CD4-positive, alpha-beta T cell treated with Interleukin-2 at 100 ng/mL for 4 hours (primary cell): ENCODE measurements around the gene DPPA2.

Source experiments
- DNase-seq: peaks from one replicate; pipeline ENCODE4 v3.0.0-alpha.2; 2020; ENCODE audit warnings: low spot score

DPPA2 gene

DNA sequence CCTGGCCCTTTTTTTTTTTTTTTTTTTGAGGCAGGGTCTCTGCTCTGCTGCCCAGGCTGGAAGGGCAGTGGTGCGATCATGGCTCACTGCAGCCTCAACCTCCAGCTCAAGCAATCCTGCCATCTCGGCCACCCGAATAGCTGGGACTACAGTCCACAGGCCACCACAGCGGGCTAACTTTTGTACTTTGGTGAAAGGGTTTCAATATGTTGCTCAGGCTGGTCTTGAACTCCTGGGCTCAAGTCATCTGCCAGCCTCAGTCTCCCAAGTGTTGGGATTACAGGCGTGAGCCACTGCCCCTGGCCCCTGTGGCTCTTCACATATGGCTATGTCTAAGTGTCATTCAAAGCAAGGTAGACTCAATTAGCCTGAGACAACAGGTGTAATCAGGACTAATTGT, 8.8 kb upstream of the DPPA2 start:
- DNase-seq: no peak

DNA sequence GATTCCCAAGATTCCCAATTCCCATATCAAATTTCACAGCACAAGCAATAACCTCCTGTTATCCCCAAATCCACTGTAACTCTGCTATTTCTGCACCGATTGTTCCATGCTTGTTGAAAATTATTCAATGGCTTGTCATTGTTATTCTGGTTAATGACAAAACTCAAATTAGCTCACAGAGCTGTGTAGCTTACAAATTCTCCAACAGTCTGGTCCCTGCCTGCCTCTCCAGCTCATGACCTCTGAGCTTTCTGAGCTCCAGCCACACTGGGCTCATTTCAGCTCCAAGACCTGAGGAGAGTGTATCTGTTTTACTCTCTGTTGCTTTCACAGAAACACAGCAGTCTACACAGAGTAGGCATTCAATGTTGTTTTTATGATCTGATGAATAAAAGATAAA, 3.3 kb downstream of the DPPA2 start:
- DNase-seq: no peak

DNA sequence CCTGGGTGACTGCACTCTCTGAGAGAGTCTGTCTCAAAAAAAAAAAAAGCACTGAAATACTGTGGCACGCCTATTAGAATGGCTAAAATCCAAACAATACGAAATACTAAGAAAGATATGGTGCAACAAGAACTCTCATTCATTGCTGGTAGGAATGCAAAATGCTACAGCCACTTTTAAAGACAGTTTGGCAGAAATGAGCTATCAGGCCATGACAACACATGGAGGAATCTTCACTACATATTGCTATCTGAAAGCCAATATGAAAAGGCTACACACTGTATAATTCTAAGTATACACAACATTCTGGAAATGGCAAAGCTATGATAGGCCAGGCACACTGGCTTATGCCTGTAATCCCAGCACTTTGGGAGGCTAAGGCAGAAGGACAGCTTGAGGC, 18.8 kb downstream of the DPPA2 start:
- DNase-seq: no peak

DNA sequence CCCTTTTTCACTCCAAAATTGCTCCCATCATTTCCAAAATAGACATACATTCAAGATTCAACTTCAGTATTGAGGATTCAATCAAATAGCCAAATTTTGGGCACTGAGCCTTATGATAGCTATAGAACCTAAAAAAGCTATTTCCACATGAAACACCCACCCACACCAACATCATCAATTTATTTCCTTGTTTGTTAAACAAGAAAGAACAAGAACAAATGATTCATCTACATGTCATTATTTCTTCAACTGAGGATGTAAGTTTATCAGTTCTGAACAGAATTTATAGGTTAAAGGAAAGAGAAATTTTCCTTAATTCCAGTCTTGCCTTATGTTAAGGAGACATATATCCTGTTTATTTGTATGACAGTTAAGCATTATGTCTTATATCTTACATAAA, 32.2 kb downstream of the DPPA2 start:
- DNase-seq: no peak

DNA sequence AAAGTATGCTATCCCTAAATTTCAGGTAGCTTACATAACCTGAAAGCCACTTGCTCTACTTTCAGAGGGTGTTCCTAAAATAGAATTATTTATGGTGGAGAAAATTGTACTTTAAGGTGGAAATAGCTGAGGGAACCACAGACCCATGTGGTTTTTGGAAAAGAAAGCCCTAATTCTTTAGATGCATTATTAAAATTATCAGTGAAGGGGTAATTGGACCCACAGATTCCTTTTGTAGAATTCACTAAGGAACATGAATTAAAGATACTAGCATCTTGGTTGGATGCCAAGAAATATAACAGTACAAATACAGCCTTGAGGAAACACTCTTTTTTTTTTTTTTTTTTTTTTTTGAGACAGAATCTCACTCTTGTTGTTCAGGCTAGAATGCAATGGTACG, 37.8 kb downstream of the DPPA2 start:
- DNase-seq: no peak

DNA sequence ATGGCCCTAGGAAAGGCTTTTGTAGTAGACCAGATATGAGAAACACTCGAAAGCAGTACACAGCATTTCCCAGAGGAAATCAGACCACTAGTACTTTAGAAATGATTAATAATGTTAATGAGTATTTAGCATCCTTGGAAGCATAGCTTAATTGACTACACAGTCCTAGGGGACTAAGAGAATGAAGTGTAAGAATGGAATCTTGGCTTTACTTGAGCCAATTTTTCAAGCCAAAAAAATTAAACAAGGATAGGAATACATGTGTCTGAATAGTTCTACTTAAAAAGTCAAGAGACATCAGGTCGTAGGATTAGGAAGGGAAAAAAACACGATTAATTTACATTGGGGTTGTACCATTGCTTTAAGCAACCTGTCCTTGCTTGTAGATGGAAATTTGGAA, 38.2 kb downstream of the DPPA2 start:
- DNase-seq: no peak

DNA sequence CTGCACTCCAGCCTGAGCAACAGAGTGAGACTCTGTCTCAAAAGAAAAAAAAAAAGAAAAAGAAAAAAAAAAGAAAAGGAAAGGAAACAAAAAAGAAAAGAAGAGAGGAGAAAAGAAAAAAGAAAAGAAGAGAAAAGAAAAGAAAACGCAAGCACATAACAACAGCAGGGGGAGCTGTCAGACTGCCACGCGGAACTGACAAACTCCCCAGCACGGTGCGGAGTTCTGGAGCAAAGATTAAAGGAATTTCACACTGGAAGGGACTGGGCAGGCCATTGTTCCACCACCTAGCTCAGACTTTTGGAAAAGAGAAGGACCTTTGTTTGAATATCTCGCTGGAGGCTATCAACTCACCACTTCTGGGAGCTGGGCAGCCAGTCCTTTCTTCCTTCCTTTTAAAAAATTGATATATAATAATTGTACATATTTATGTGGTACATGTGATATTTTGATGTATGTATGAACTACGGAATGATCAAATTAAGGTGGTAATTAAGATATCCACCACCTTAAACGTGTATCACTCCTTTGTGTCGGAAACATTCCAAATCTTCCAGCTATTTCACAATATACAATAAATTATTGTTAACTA, 40.5 kb downstream of the DPPA2 start:
- no peak for DNase-seq

DNA sequence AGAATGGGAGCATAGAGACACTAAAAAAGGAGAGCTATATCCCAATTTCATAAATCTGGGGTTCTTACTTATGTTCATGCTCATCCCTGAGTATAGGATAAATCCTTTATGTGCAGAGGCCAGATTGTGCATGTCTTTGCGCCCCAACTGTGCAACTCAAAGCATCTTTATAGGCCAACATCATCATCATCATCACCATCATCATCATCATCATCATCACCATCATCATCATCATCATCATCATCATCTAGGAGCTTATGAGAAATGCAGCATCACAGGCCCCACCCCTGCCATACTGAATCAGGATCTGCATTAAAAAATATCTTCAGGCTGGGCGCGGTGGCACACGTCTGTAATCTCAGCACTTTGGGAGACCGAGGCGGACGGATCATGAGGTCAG, 45.5 kb downstream of the DPPA2 start:
- no peak for DNase-seq

DNA sequence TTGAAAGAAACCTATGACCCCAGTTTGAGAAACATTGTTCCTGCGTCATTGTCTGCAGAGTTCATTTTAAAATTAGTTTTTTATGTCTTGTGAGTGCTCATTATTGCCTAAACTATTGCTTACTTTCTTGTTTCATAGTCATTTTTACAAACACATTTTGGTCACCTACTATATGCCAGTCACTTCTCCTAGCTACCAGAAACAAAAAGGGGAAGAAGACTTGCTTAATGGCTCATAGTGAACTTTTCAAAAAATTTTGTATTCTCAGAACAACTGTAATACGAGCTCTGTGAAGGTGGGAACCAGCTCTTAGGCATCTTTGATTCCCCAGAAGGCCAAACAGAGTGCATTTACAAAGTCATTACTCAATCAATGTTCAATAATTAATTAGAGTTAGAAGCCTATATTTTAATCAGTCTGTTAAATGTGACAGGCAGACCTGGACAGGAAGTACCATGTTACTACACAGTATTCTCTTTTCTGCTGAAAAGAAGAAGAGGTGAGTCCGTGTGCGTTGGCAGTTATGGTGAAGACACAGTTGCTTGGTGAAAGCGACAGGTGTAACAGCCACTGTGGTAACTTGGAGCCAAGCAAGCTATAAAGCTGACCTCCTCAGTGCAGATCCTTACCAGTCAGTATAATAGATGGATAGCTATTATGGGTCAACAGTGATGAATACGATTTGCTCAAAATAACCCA, 46.6 kb downstream of the DPPA2 start:
- DNase-seq: no peak

DNA sequence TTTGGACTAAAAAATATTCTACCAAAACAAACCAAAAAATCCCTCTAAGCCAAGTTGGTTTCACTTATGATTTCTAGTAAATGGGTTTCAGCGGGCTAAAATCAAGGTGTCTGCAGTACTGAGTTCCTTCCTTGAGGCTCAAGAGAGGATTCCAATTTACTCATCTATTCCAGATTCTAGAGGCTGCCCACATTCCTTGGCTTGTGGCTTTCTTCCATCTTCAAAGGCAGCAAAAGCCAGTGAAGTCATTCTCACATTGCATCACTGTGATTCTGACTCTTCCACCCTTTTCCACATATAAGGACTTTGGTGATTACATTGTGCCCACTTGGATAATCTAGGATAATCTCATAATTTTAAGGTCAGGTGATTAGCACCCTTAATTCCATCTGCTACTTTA, 48.1 kb downstream of the DPPA2 start:
- no peak for DNase-seq

DNA sequence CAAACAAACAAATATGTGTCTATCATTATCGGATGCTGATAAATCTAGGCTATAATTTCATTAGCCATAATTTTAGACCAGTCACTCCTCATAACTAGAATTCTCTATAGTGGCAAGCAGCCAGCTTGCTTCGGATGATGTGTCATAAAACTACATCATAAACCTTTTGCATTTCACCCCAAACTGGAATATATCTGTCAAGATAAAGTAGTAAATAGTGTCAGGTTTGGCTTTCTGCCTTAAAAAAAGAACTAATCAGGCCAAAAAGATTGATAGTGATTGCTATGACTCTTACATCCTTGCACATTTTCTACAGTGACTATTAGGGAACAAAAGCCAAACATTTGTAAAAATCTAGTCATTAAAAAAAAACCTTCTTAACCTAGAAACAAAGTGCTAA, 51.0 kb downstream of the DPPA2 start:
- no peak for DNase-seq

DNA sequence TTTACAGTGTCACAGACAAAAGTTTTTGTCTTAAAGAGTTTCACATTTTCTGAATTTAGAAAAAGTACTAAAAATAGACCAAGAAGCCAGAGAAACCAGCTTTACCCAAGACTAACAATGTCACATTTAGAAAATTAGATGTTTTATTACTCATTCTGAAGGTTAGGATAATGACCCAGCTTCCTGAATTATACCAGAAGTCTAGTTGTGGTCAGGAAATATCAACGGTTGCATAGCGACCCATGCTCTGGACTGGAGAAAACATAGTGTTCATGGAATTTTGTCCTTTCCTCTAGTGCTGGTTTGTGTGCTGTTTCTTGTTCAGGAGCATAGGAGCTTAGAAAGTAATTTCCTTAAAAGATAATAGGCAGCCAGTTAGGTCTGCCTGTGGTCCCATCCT, 59.0 kb downstream of the DPPA2 start:
- DNase-seq: no peak

DNA sequence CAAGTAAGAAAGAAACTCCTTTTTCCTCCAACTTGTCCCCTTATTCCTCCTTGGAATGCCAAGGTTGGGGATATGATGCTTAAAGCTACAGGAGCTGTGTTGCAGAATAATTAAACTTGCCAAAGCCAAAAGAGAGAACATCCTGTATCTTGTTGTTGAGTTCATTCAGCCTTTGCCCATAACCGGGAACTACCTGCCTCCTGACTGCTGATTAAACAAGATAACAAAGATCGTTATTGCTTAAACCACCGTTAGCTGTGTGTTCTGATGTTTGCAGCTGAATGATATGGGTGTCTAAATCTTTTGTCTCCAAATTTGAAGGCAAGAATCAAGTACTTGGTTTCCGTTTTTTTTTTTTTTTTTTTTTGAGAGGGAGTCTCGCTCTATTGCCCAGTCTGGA, 61.5 kb downstream of the DPPA2 start:
- DNase-seq: no peak

DNA sequence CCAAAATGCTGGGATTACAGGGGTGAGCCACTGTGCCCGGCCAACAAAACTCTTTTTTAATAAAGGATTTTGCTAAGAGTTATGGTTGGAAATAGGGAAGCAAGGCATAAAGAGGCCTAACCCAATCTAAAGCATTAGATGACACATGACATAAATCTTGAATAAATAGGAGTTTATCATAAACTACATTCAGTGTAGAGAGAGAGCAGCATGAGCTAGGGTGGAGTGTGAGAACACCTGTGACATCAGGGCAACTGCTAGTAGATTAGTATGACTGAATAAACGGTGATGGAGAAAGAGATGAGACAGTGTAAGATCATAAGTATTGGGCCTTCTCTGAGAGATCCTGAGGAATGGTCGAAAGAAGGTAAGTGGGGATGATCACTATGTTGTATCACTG, 63.7 kb downstream of the DPPA2 start:
- DNase-seq: no peak
